ENCODE results near the gene NR3C2. TPM values are rescaled to one million over a fixed set of nuclear protein-coding genes. Genes with fewer than 3 reads are reported as not detected.

Gene NR3C2
- total RNA-seq, 1 experiment from 2014 or later, result 2.7 TPM

- no peak overlapping the region for H3K4me3 ChIP-seq (replicated peaks in 1 of 2; ENCODE audit: low read depth in 1 of 2, low read length in 2 of 2)
- H3K9me2 ChIP-seq (ENCODE audit: insufficient read depth), result no peaks in the 10 kb centered on the region
- no peak overlapping the region for H3K9ac ChIP-seq (ENCODE audit: low read length)
- ATAC-seq (no peak), DNase-seq (ENCODE audit: low read depth, low spot score) (no peak)
- intact Hi-C loops (cut with micrococcal nuclease), result no loop called here
- ChIA-PET POLR2A (no interaction called here), RAD21 (ENCODE audit: low non-redundant PET in 1 of 2, low total read pairs in 2 of 2, uncharacterized antibody in 2 of 2, unreplicated experiment in 2 of 2) (no interaction called here), CTCF (no interaction called here)
- BruUV-seq (replicated peaks), result no TSS peak
- TF ChIP-seq MAX (IDR thresholded peaks at IDR 0.05) (no peak), ELF1 (IDR thresholded peaks at IDR 0.05; ENCODE audit: borderline replicate concordance, low read depth) (no peak), EGR1 (IDR thresholded peaks at IDR 0.05; ENCODE audit: low read depth) (no peak), ZFX (IDR thresholded peaks at IDR 0.05) (no peak), POLR2A (IDR thresholded peaks at IDR 0.05; ENCODE audit: borderline replicate concordance, extremely low read depth, insufficient read depth, insufficient read length) (no peak), POLR2AphosphoS5 (IDR thresholded peaks at IDR 0.05; ENCODE audit: low read depth, low read length) (no peak), CEBPB (IDR thresholded peaks at IDR 0.05; ENCODE audit: low read depth) (no peak), EZH2 (IDR thresholded peaks at IDR 0.05) (no peak), SP1 (IDR thresholded peaks at IDR 0.05; ENCODE audit: low read depth) (no peak), ZBTB33 (IDR thresholded peaks at IDR 0.05; ENCODE audit: extremely low read depth, insufficient replicate concordance, low read length) (no peak), SRF (IDR thresholded peaks at IDR 0.05; ENCODE audit: low read depth) (no peak), SIN3A (IDR thresholded peaks at IDR 0.05; ENCODE audit: low read depth) (no peak), JUND (IDR thresholded peaks at IDR 0.05) (no peak), CTCF (IDR thresholded peaks at IDR 0.05 in 2 of 3, conservative IDR thresholded peaks at IDR 0.05 in 1 of 3; ENCODE audit: borderline replicate concordance in 1 of 3, insufficient read depth in 1 of 3, low read depth in 2 of 3, low read length in 2 of 3) (no peak)
- no peaks in the 10 kb centered on the region for H3K9me3 ChIP-seq (ENCODE audit: control insufficient read depth in 1 of 2, insufficient read depth in 1 of 2, low read depth in 1 of 2, low read length in 2 of 2)
- no peaks in the 10 kb centered on the region for H3K79me2 ChIP-seq (ENCODE audit: insufficient read depth, low read length)
- H3K27ac ChIP-seq (ENCODE audit: low read depth, low read length), result no peak overlapping the region
- no peak overlapping the region for H2AFZ ChIP-seq (ENCODE audit: low read depth, low read length, poor library complexity, severe bottlenecking)
- H3K36me3 ChIP-seq (ENCODE audit: control insufficient read depth in 1 of 2, insufficient read depth in 2 of 2, low read length in 2 of 2), result no peaks in the 10 kb centered on the region
- H3K4me1 ChIP-seq (ENCODE audit: control insufficient read depth in 1 of 2, insufficient read depth in 2 of 2, low read length in 2 of 2), result no peaks in the 10 kb centered on the region
- H3K4me2 ChIP-seq (ENCODE audit: low read length), result no peak overlapping the region
- H3K27me3 ChIP-seq (ENCODE audit: insufficient read depth, low read length), result no peaks in the 10 kb centered on the region
- H4K20me1 ChIP-seq (ENCODE audit: insufficient read depth), result no peaks in the 10 kb centered on the region
These were observed 362.3 kb downstream of the NR3C2 start for GRCh38 chr4:148079961-148080360.
